Measurements from ENCODE around the gene SLC22A4. TPM values are rescaled to one million over a fixed set of nuclear protein-coding genes. Genes with fewer than 3 reads are reported as not detected.

SLC22A4 gene
- total and polyA plus RNA-seq, 7 donors: 1.1 to 17.5 (median 2.8) TPM

- Histone ChIP-seq H3K27ac (no peak overlapping the region), H3K27me3 (ENCODE audit: insufficient read depth in 3 of 3, low read length in 2 of 3) (no peaks in the 10 kb centered on the region), H3K9me3 (no peaks in the 10 kb centered on the region), H3K4me1 (peaks cover 18% of the 10 kb centered on the region), H3K4me3 (no peak overlapping the region), H3K36me3 (ENCODE audit: insufficient read depth in 1 of 2, low read depth in 1 of 2) (peaks cover 8 to 90% of the 10 kb centered on the region in 2 donors)
- 79 to 93% (median 80%) methylated on average over 6 of the region's 6 CpGs for WGBS, 3 donors
- DNase-seq: no peak
- intact Hi-C loops (cut with DNase I): no loop called here
- ATAC-seq: peak in 2 of 4 donors; percentile 16 to 21
- TF ChIP-seq, protein P1, sequence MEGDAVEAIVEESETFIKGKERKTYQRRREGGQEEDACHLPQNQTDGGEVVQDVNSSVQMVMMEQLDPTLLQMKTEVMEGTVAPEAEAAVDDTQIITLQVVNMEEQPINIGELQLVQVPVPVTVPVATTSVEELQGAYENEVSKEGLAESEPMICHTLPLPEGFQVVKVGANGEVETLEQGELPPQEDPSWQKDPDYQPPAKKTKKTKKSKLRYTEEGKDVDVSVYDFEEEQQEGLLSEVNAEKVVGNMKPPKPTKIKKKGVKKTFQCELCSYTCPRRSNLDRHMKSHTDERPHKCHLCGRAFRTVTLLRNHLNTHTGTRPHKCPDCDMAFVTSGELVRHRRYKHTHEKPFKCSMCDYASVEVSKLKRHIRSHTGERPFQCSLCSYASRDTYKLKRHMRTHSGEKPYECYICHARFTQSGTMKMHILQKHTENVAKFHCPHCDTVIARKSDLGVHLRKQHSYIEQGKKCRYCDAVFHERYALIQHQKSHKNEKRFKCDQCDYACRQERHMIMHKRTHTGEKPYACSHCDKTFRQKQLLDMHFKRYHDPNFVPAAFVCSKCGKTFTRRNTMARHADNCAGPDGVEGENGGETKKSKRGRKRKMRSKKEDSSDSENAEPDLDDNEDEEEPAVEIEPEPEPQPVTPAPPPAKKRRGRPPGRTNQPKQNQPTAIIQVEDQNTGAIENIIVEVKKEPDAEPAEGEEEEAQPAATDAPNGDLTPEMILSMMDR (IDR thresholded peaks at IDR 0.05): no peak
Measured at GRCh38 chr5:132392978-132393825, 99.0 kb downstream of the SLC22A4 start.

Other genes starting within 250 kb of the SLC22A4 start
- gene IL3, start 233.7 kb upstream of the SLC22A4 start, total RNA-seq: not detected
- not detected for gene IL3, start 233.7 kb upstream of the SLC22A4 start, polyA plus RNA-seq
- not detected for gene CSF2, start 220.6 kb upstream of the SLC22A4 start, total RNA-seq
- under 1 TPM in 1 of 3 donors, not detected in 2; 0.14 TPM for gene CSF2, start 220.6 kb upstream of the SLC22A4 start, polyA plus RNA-seq
- gene P4HA2, start 66.5 kb upstream of the SLC22A4 start, total RNA-seq: 10 to 100 TPM; 12.5 to 21.6 (median 16.6) TPM
- gene P4HA2, start 66.5 kb upstream of the SLC22A4 start, polyA plus RNA-seq: 10 to 100 TPM; 10.2 to 13.7 (median 13.0) TPM
- 1 to 10 TPM; 3.2 to 6.6 (median 5.6) TPM for gene PDLIM4, start 36.7 kb upstream of the SLC22A4 start, total RNA-seq
- 1 to 10 TPM; 1.8 to 6.4 (median 3.0) TPM for gene PDLIM4, start 36.7 kb upstream of the SLC22A4 start, polyA plus RNA-seq
- 100 to 1,000 TPM in 1 of 4 donors, 10 to 100 TPM in 3; 26.6 to 145 (median 74.7) TPM for gene SLC22A5, start 75.3 kb downstream of the SLC22A4 start, total RNA-seq
- gene SLC22A5, start 75.3 kb downstream of the SLC22A4 start, polyA plus RNA-seq: 10 to 100 TPM; 37.7 to 93.7 (median 60.6) TPM
- 10 to 100 TPM in 3 of 4 donors, 1 to 10 TPM in 1; 5.5 to 18.8 (median 13.7) TPM for gene IRF1, start 196.4 kb downstream of the SLC22A4 start, total RNA-seq
- gene IRF1, start 196.4 kb downstream of the SLC22A4 start, polyA plus RNA-seq: 10 to 100 TPM in 1 of 3 donors, 1 to 10 TPM in 2; 4.7 to 11.8 (median 4.9) TPM
- gene IL5, start 249.1 kb downstream of the SLC22A4 start, total RNA-seq: not detected
- gene IL5, start 249.1 kb downstream of the SLC22A4 start, polyA plus RNA-seq: not detected

All from psoas muscle (tissue), 8 donors.